HUES64 (cell line): ENCODE measurements around the gene THSD4. TPM values are rescaled to one million over a fixed set of nuclear protein-coding genes. Genes with fewer than 3 reads are reported as not detected.
A peak's percentile ranks its signal among the peaks of the same experiment; 100 is the strongest.

Experiments
- H3K27ac ChIP-seq: 2 replicates; pipeline ENCODE4 v1.7.0; 2013; ENCODE audit warnings: low read depth, low read length, inconsistent platforms
- H3K27me3 ChIP-seq: 2 replicates; pipeline ENCODE4 v1.6.1; 2013; ENCODE audit warnings: mild to moderate bottlenecking, low read length; ENCODE audit not compliant: insufficient read depth
- H3K36me3 ChIP-seq: 2 replicates; pipeline ENCODE4 v1.6.1; 2013; ENCODE audit warnings: mild to moderate bottlenecking, low read length; ENCODE audit not compliant: insufficient read depth
- H3K4me1 ChIP-seq: 2 replicates; pipeline ENCODE4 v1.6.1; 2013; ENCODE audit warnings: mild to moderate bottlenecking, low read length, moderate library complexity; ENCODE audit not compliant: insufficient read depth
- H3K4me3 ChIP-seq: 2 replicates; pipeline ENCODE4 v1.5.1; 2013; ENCODE audit warnings: mild to moderate bottlenecking, low read length, moderate library complexity
- H3K9ac ChIP-seq: 2 replicates; pipeline ENCODE4 v1.6.1; 2013; ENCODE audit warnings: mild to moderate bottlenecking, low read depth, low read length
- H3K9me3 ChIP-seq: 2 replicates; pipeline ENCODE4 v1.6.1; 2013; ENCODE audit warnings: low read depth, low read length; ENCODE audit not compliant: insufficient read depth
- WGBS: fragments of 150-250, 120-280 bp; methylation state at CpG from one replicate; pipeline ENCODE4 v1.1.7; 2013; ENCODE audit warnings: missing lambda C conversion rate; 5-methylcytosine and 5-hydroxymethylcytosine counted together
- polyA plus RNA-seq, 2 experiments: library from polyadenylated mRNA; stranded (reverse); fragments of 50-300 nt; gene quantifications; one replicate each; pipeline ENCODE4 v1.2.3, GENCODE V29; 2013

THSD4 gene
- 2.2 TPM for polyA plus RNA-seq (2013, experiment 1 of 2)
- polyA plus RNA-seq (2013, experiment 2 of 2): 3.1 TPM

- 1% methylated on average over 52 of the region's 52 CpGs for WGBS
- Histone ChIP-seq H3K4me1 (peaks cover 15% of the 10 kb centered on the region), H3K36me3 (no peaks in the 10 kb centered on the region), H3K9ac (peak within 1 kb of the TSS; percentile 52), H3K27ac (no peak within 1 kb of the TSS), H3K27me3 (peaks cover 21% of the 10 kb centered on the region), H3K9me3 (no peaks in the 10 kb centered on the region), H3K4me3 (peak within 1 kb of the TSS; percentile 75)
Observed at GRCh38 chr15:71114887-71115566, at the start of gene THSD4. Gene THSD4, plus strand, starts transcription at chr15:71115471.

- no peak overlapping the region for H3K27ac ChIP-seq
- no peaks in the 10 kb centered on the region for H3K36me3 ChIP-seq
- H3K27me3 ChIP-seq: no peaks in the 10 kb centered on the region
- H3K9ac ChIP-seq: no peak overlapping the region
- H3K4me3 ChIP-seq: no peak overlapping the region
- 88% methylated on average over 5 of the region's 5 CpGs for WGBS
- no peaks in the 10 kb centered on the region for H3K9me3 ChIP-seq
- no peaks in the 10 kb centered on the region for H3K4me1 ChIP-seq
Observed at GRCh38 chr15:71066983-71067382, 48.3 kb upstream of the THSD4 start.

GRCh38 chr15:71069693-71070092, 45.6 kb upstream of the THSD4 start:
- Histone ChIP-seq H3K9me3 (peaks cover 11% of the 10 kb centered on the region; the same call in 1 of the 2 replicates), H3K27me3 (no peaks in the 10 kb centered on the region), H3K4me3 (no peak overlapping the region), H3K36me3 (no peaks in the 10 kb centered on the region), H3K9ac (no peak overlapping the region), H3K27ac (no peak overlapping the region), H3K4me1 (no peaks in the 10 kb centered on the region; the same call in 1 of the 2 replicates)
- 86% methylated on average over 2 of the region's 2 CpGs for WGBS

- no peaks in the 10 kb centered on the region; the same call in 1 of the 2 replicates for H3K4me1 ChIP-seq
- H3K9me3 ChIP-seq: peaks cover 14% of the 10 kb centered on the region; the same call in 1 of the 2 replicates
- H3K36me3 ChIP-seq: no peaks in the 10 kb centered on the region
- H3K27me3 ChIP-seq: no peaks in the 10 kb centered on the region
- H3K4me3 ChIP-seq: no peak overlapping the region
- no peak overlapping the region for H3K27ac ChIP-seq
- H3K9ac ChIP-seq: no peak overlapping the region
Observed at GRCh38 chr15:71071529-71071928, 43.7 kb upstream of the THSD4 start.

- Histone ChIP-seq H3K36me3 (no peaks in the 10 kb centered on the region), H3K9me3 (peaks cover 15% of the 10 kb centered on the region; the same call in 1 of the 2 replicates), H3K9ac (no peak overlapping the region), H3K4me3 (no peak overlapping the region), H3K4me1 (no peaks in the 10 kb centered on the region; the same call in 1 of the 2 replicates), H3K27ac (no peak overlapping the region), H3K27me3 (no peaks in the 10 kb centered on the region)
- WGBS: 92% methylated on average over 6 of the region's 6 CpGs
Observed at GRCh38 chr15:71072423-71072822, 42.8 kb upstream of the THSD4 start.

GRCh38 chr15:71078506-71079207, 36.6 kb upstream of the THSD4 start:
- Histone ChIP-seq H3K4me1 (no peaks in the 10 kb centered on the region), H3K9me3 (peaks cover 14% of the 10 kb centered on the region; the same call in 1 of the 2 replicates), H3K4me3 (no peak overlapping the region), H3K9ac (no peak overlapping the region), H3K27me3 (peaks cover 15% of the 10 kb centered on the region), H3K36me3 (no peaks in the 10 kb centered on the region), H3K27ac (no peak overlapping the region)
- 90% methylated on average over 6 of the region's 6 CpGs for WGBS

GRCh38 chr15:71079208-71080044, 35.8 kb upstream of the THSD4 start:
- no peaks in the 10 kb centered on the region for H3K4me1 ChIP-seq
- H3K36me3 ChIP-seq: no peaks in the 10 kb centered on the region
- WGBS: 83% methylated on average over 6 of the region's 6 CpGs
- H3K9me3 ChIP-seq: peaks cover 7% of the 10 kb centered on the region; the same call in 1 of the 2 replicates
- no peak overlapping the region for H3K27ac ChIP-seq
- H3K9ac ChIP-seq: no peak overlapping the region
- peaks cover 23% of the 10 kb centered on the region for H3K27me3 ChIP-seq
- no peak overlapping the region for H3K4me3 ChIP-seq

GRCh38 chr15:71080166-71080565, 35.1 kb upstream of the THSD4 start:
- H3K27ac ChIP-seq: no peak overlapping the region
- H3K4me3 ChIP-seq: no peak overlapping the region
- H3K27me3 ChIP-seq: peaks cover 30% of the 10 kb centered on the region
- no peaks in the 10 kb centered on the region for H3K36me3 ChIP-seq
- H3K4me1 ChIP-seq: peaks cover 6% of the 10 kb centered on the region; the same call in 1 of the 2 replicates
- H3K9ac ChIP-seq: no peak overlapping the region
- 0 out of 2 replicates have a peak, but pooled peaks cover 4% of the 10 kb centered on the region for H3K9me3 ChIP-seq
- WGBS: 95% methylated on average over 7 of the region's 7 CpGs

GRCh38 chr15:71080705-71081104, 34.6 kb upstream of the THSD4 start:
- H3K27ac ChIP-seq: no peak overlapping the region
- peaks cover 34% of the 10 kb centered on the region for H3K27me3 ChIP-seq
- no peak overlapping the region for H3K4me3 ChIP-seq
- H3K4me1 ChIP-seq: peaks cover 11% of the 10 kb centered on the region; the same call in 1 of the 2 replicates
- H3K36me3 ChIP-seq: no peaks in the 10 kb centered on the region
- WGBS: 79% methylated on average over 1 of the region's 1 CpG
- no peak overlapping the region for H3K9ac ChIP-seq
- H3K9me3 ChIP-seq: 0 out of 2 replicates have a peak, but pooled peaks cover 4% of the 10 kb centered on the region

- Histone ChIP-seq H3K27me3 (peaks cover 53% of the 10 kb centered on the region), H3K27ac (no peak overlapping the region), H3K36me3 (no peaks in the 10 kb centered on the region), H3K9me3 (no peaks in the 10 kb centered on the region), H3K4me3 (no peak overlapping the region), H3K4me1 (peaks cover 17% of the 10 kb centered on the region), H3K9ac (no peak overlapping the region)
- WGBS: 94% methylated on average over 5 of the region's 5 CpGs
Observed at GRCh38 chr15:71082803-71083202, 32.5 kb upstream of the THSD4 start.
